Measurements from ENCODE around the gene TRIM27. TPM values are rescaled to one million over a fixed set of nuclear protein-coding genes. Genes with fewer than 3 reads are reported as not detected.
A peak's percentile ranks its signal among the peaks of the same experiment; 100 is the strongest.

Gene TRIM27
- total RNA-seq, 1 experiment from 2014 or later, result 79.8 TPM

GRCh38 chr6:28900577-28901256 lies 23.1 kb downstream of the TRIM27 start:
- Mint-ChIP-seq H3K4me1 (no peaks in the 10 kb centered on the region), H3K27me3 (ENCODE audit: low read depth) (0 out of 2 replicates have a peak, but pooled peaks cover 2% of the 10 kb centered on the region), H3K27ac (peak overlapping the region; percentile 43), H3K4me3 (no peak overlapping the region), H3K36me3 (peaks cover 41% of the 10 kb centered on the region), H3K9me3 (no peaks in the 10 kb centered on the region)
- ChIA-PET CTCF (no interaction called here), POLR2A (no interaction called here)
- ATAC-seq (no peak), DNase-seq (ENCODE audit: low spot score) (no peak)
- TF ChIP-seq ERG (CRISPR knock-in tag; IDR thresholded peaks at IDR 0.05) (no peak), IRF1 (CRISPR knock-in tag; IDR thresholded peaks at IDR 0.05) (no peak), ZNF281 (CRISPR knock-in tag; IDR thresholded peaks at IDR 0.05) (no peak), CTCF (IDR thresholded peaks at IDR 0.05) (no peak), ATF3 (CRISPR knock-in tag; conservative IDR thresholded peaks at IDR 0.05) (no peak), ETV6 (CRISPR knock-in tag; IDR thresholded peaks at IDR 0.05) (no peak), KAT7 (CRISPR knock-in tag; IDR thresholded peaks at IDR 0.05; ENCODE audit: borderline replicate concordance) (no peak), EMX1 (CRISPR knock-in tag; IDR thresholded peaks at IDR 0.05) (no peak), SP1 (CRISPR knock-in tag; conservative IDR thresholded peaks at IDR 0.05) (no peak), ZNF317 (CRISPR knock-in tag; IDR thresholded peaks at IDR 0.05; ENCODE audit: borderline replicate concordance, low read depth) (no peak), SMAD4 (CRISPR knock-in tag; IDR thresholded peaks at IDR 0.05) (no peak)

- Mint-ChIP-seq H3K9me3 (no peaks in the 10 kb centered on the region), H3K27me3 (ENCODE audit: low read depth) (0 out of 2 replicates have a peak, but pooled peaks cover 2% of the 10 kb centered on the region), H3K4me1 (peaks cover 8% of the 10 kb centered on the region; the same call in 1 of the 2 replicates), H3K36me3 (peaks cover 23% of the 10 kb centered on the region), H3K4me3 (peak overlapping the region; percentile 91), H3K27ac (no peak overlapping the region)
- TF ChIP-seq ATF2 (CRISPR knock-in tag; IDR thresholded peaks at IDR 0.05; ENCODE audit: borderline replicate concordance, low read depth) (no peak), MLX (CRISPR knock-in tag; IDR thresholded peaks at IDR 0.05) (no peak), ZNF219 (CRISPR knock-in tag; IDR thresholded peaks at IDR 0.05; ENCODE audit: borderline replicate concordance) (no peak), RORB (CRISPR knock-in tag; IDR thresholded peaks at IDR 0.05) (no peak), GABPB1 (CRISPR knock-in tag; IDR thresholded peaks at IDR 0.05) (no peak), HMGXB4 (CRISPR knock-in tag; IDR thresholded peaks at IDR 0.05) (no peak)
- DNase-seq (ENCODE audit: low spot score) (no peak), ATAC-seq (no peak)
- CTCF ChIA-PET, result interaction anchor here (0.9 to 1.2 kb wide), 3 partner anchors 25 to 50 kb away, joined by 3 to 7 read pairs (median 3); partner anchors contain the start of gene TRIM27
- POLR2A ChIA-PET, result interaction anchor here (0.6 to 1.0 kb wide), 2 partner anchors 26 to 106 kb away, joined by 3 to 5 read pairs; partner anchors contain the start of gene TRIM27
These were observed 25.1 kb downstream of the TRIM27 start for GRCh38 chr6:28898710-28898965.
